PC-3 (cell line): ENCODE results near the gene BORCS8. TPM values are rescaled to one million over a fixed set of nuclear protein-coding genes. Genes with fewer than 3 reads are reported as not detected.

Experiments used
- ATAC-seq: fragments of 200-7000 bp; cut with Tn5 transposase; 2 replicates; pipeline ENCODE4 v1.9.1; 2020; ENCODE audit warnings: mild to moderate bottlenecking, moderate library complexity
- BruUV-seq: library from RNA; stranded (reverse); fragments of 400-500 nt; replicated peaks from 2 replicates; lab custom pipeline; 2021; lab: Mats Ljungman, UMichigan
- CTCF ChIA-PET: fragments of 300-600 bp; sonication (Branson Sonifier 250); formaldehyde crosslinking; loops from one replicate; lab custom pipeline; 2022; ENCODE audit warnings: antibody characterized with exemption; lab: Charles Lee
- POLR2A ChIA-PET: fragments of 300-600 bp; sonication (Branson Sonifier 250); formaldehyde crosslinking; loops from one replicate; lab custom pipeline; 2022; ENCODE audit warnings: antibody characterized with exemption; ENCODE audit not compliant: unreplicated experiment; lab: Charles Lee
- DNase-seq: peaks from one replicate; pipeline ENCODE4 v3.0.0-alpha.2; 2015
- H2AFZ ChIP-seq: fragments of 300-600 bp; sonication (generic); 2 replicates; pipeline ENCODE4 v1.6.0; 2016; ENCODE audit warnings: antibody characterized with exemption, low read length
- H3F3A ChIP-seq: fragments of 300-600 bp; sonication (generic); one replicate; pipeline ENCODE4 v1.6.0; 2017; ENCODE audit warnings: antibody characterized with exemption, low read length, control low read depth, mild to moderate bottlenecking; ENCODE audit not compliant: unreplicated experiment
- H3K27ac ChIP-seq: fragments of 300-600 bp; sonication (generic); 2 replicates; pipeline ENCODE4 v1.5.1; 2016; ENCODE audit warnings: mild to moderate bottlenecking, low read length
- H3K27me3 ChIP-seq: fragments of 300-600 bp; sonication (generic); 2 replicates; pipeline ENCODE4 v1.6.1; 2016; ENCODE audit warnings: low read length, mixed read lengths
- H3K36me3 ChIP-seq: fragments of 300-600 bp; sonication (generic); 2 replicates; pipeline ENCODE4 v1.6.1; 2016; ENCODE audit warnings: low read depth, mixed run types, low read length, mixed read lengths
- H3K4me1 ChIP-seq: fragments of 300-600 bp; sonication (generic); 2 replicates; pipeline ENCODE4 v1.5.1; 2016; ENCODE audit warnings: low read length; ENCODE audit not compliant: insufficient read depth
- H3K4me2 ChIP-seq: fragments of 300-600 bp; sonication (generic); 2 replicates; pipeline ENCODE4 v1.6.0; 2016; ENCODE audit warnings: low read length
- H3K4me3 ChIP-seq: fragments of 300-600 bp; sonication (generic); 2 replicates; pipeline ENCODE4 v1.5.1; 2016; ENCODE audit warnings: mild to moderate bottlenecking, low read length, mixed read lengths
- H3K79me2 ChIP-seq: fragments of 300-600 bp; sonication (generic); 2 replicates; pipeline ENCODE4 v1.6.1; 2017; ENCODE audit warnings: low read length, mixed read lengths
- H3K9ac ChIP-seq: fragments of 300-600 bp; sonication (generic); 2 replicates; pipeline ENCODE4 v1.6.0; 2016; ENCODE audit warnings: mild to moderate bottlenecking, low read length
- H3K9me2 ChIP-seq: fragments of 300-600 bp; sonication (generic); replicated peaks from 2 replicates; pipeline ENCODE4 v1.6.1; 2016; ENCODE audit warnings: mixed run types, low read length, mixed read lengths
- H3K9me3 ChIP-seq: fragments of 300-600 bp; sonication (generic); 2 replicates; pipeline ENCODE4 v1.6.1; 2016; ENCODE audit warnings: low read length, mixed read lengths
- H4K20me1 ChIP-seq: fragments of 300-600 bp; sonication (generic); 2 replicates; pipeline ENCODE4 v1.6.1; 2016; ENCODE audit warnings: low read length, mixed read lengths
- CTCF ChIP-seq: fragments of 300-600 bp; sonication (generic); conservative IDR thresholded peaks from 2 replicates; pipeline ENCODE4 v1.5.1; 2017; ENCODE audit warnings: antibody characterized with exemption, low read depth, mild to moderate bottlenecking, low read length
- EZH2 ChIP-seq: fragments of 300-600 bp; sonication (generic); IDR thresholded peaks from one replicate; pipeline ENCODE4 v1.6.1; 2017; ENCODE audit warnings: antibody characterized with exemption, mild to moderate bottlenecking, low read length; ENCODE audit not compliant: unreplicated experiment
- EZH2phosphoT487 ChIP-seq: fragments of 300-600 bp; sonication (generic); IDR thresholded peaks from 2 replicates; pipeline ENCODE4 v1.6.1; 2018; ENCODE audit warnings: mild to moderate bottlenecking, antibody characterized with exemption, low read length, borderline replicate concordance
- intact Hi-C: fragments of 100-400 bp; cut with micrococcal nuclease; formaldehyde crosslinking; loops from 2 replicates; pipeline ENCODE4 v1.9.0; 2023
- total RNA-seq: library from RNA; depleted of rRNA; stranded (reverse); fragments of >200 nt; gene quantifications from 2 replicates; pipeline ENCODE4 v1.2.3, GENCODE V29; 2014

Gene BORCS8
- total RNA-seq, 1 experiment from 2014 or later: 33.1 TPM

- Histone ChIP-seq H3K4me1 (no peaks in the 10 kb centered on the region; the same call in 1 of the 2 replicates), H3K9me3 (no peaks in the 10 kb centered on the region), H3K79me2 (no peaks in the 10 kb centered on the region), H2AFZ (no peak overlapping the region), H3K27ac (no peak overlapping the region), H3K4me2 (no peak overlapping the region), H3K36me3 (no peaks in the 10 kb centered on the region), H3F3A (no peaks in the 10 kb centered on the region), H3K9me2 (no peaks in the 10 kb centered on the region), H4K20me1 (no peaks in the 10 kb centered on the region), H3K4me3 (no peak overlapping the region), H3K9ac (no peak overlapping the region), H3K27me3 (0 out of 2 replicates have a peak, but pooled peaks cover 4% of the 10 kb centered on the region)
- BruUV-seq: no TSS peak
- intact Hi-C loops: no loop called here
- TF ChIP-seq EZH2 (no peak), CTCF (no peak), EZH2phosphoT487 (no peak)
- ChIA-PET POLR2A (no interaction called here), CTCF (no interaction called here)
- ATAC-seq (no peak), DNase-seq (no peak)
These were observed 34.3 kb upstream of the BORCS8 start for GRCh38 chr19:19226204-19226603.

- DNase-seq: peak; percentile 67
- peak overlapping the region; percentile 52; the same call in 1 of the 2 replicates for H3K4me3 ChIP-seq
- no peak overlapping the region for H3K9ac ChIP-seq
- H4K20me1 ChIP-seq: no peaks in the 10 kb centered on the region
- no peaks in the 10 kb centered on the region; the same call in 1 of the 2 replicates for H3K4me1 ChIP-seq
- H3K27me3 ChIP-seq: 0 out of 2 replicates have a peak, but pooled peaks cover 4% of the 10 kb centered on the region
- ChIA-PET CTCF (no interaction called here), POLR2A (no interaction called here)
- TF ChIP-seq CTCF (peak; percentile 70), EZH2phosphoT487 (no peak), EZH2 (no peak)
- H3K27ac ChIP-seq: no peak overlapping the region
- no peaks in the 10 kb centered on the region for H3K79me2 ChIP-seq
- H2AFZ ChIP-seq: peak overlapping the region; percentile 71
- intact Hi-C loops: no loop called here
- no peaks in the 10 kb centered on the region for H3K9me3 ChIP-seq
- no peaks in the 10 kb centered on the region for H3K36me3 ChIP-seq
- H3K4me2 ChIP-seq: peak overlapping the region; percentile 75
- BruUV-seq: no TSS peak
- no peaks in the 10 kb centered on the region for H3F3A ChIP-seq
- no peaks in the 10 kb centered on the region for H3K9me2 ChIP-seq
- peak; percentile 87 for ATAC-seq
These were observed 33.0 kb upstream of the BORCS8 start for GRCh38 chr19:19224852-19225494.
